MM.1S (cell line): Measurements from ENCODE around the gene COL3A1.

Experiments used
- DNase-seq: peaks from one replicate; pipeline ENCODE4 v3.0.0-alpha.2; 2015
- H2AFZ ChIP-seq: fragments of 300-600 bp; sonication (generic); 2 replicates; pipeline ENCODE4 v1.6.0; 2016; ENCODE audit warnings: antibody characterized with exemption, low read length
- H3F3A ChIP-seq: fragments of 300-600 bp; sonication (generic); 2 replicates; pipeline ENCODE4 v1.6.1; 2016; ENCODE audit warnings: mild to moderate bottlenecking, antibody characterized with exemption, low read length, moderate library complexity, mixed read lengths; ENCODE audit not compliant: insufficient read depth
- H3K27ac ChIP-seq: fragments of 300-600 bp; sonication (generic); 2 replicates; pipeline ENCODE4 v1.5.1; 2016; ENCODE audit warnings: mild to moderate bottlenecking, low read length
- H3K27me3 ChIP-seq: fragments of 300-600 bp; sonication (generic); replicated peaks from 2 replicates; pipeline ENCODE4 v1.6.0; 2016; ENCODE audit warnings: low read length; ENCODE audit not compliant: insufficient read depth
- H3K36me3 ChIP-seq: fragments of 300-600 bp; sonication (generic); replicated peaks from 2 replicates; pipeline ENCODE4 v1.6.1; 2016; ENCODE audit warnings: mild to moderate bottlenecking, low read length, mixed read lengths; ENCODE audit not compliant: insufficient read depth
- H3K4me1 ChIP-seq: fragments of 300-600 bp; sonication (generic); 2 replicates; pipeline ENCODE4 v1.6.1; 2016; ENCODE audit warnings: low read length, mixed read lengths
- H3K4me2 ChIP-seq: fragments of 300-600 bp; sonication (generic); 2 replicates; pipeline ENCODE4 v1.6.0; 2016; ENCODE audit warnings: low read depth, low read length
- H3K4me3 ChIP-seq: fragments of 300-600 bp; sonication (generic); 2 replicates; pipeline ENCODE4 v1.5.1; 2016; ENCODE audit warnings: low read length, mixed read lengths
- H3K79me2 ChIP-seq: fragments of 300-600 bp; sonication (generic); 2 replicates; pipeline ENCODE4 v1.6.1; 2016; ENCODE audit warnings: mixed run types, low read length, mixed read lengths
- H3K9ac ChIP-seq: fragments of 300-600 bp; sonication (generic); 2 replicates; pipeline ENCODE4 v1.6.1; 2016; ENCODE audit warnings: low read length, mixed read lengths
- H3K9me2 ChIP-seq: fragments of 300-600 bp; sonication (generic); replicated peaks from 2 replicates; pipeline ENCODE4 v1.6.1; 2016; ENCODE audit warnings: mild to moderate bottlenecking, low read length, mixed read lengths; ENCODE audit not compliant: insufficient read depth
- H3K9me3 ChIP-seq: fragments of 300-600 bp; sonication (generic); replicated peaks from 2 replicates; pipeline ENCODE4 v1.6.1; 2016; ENCODE audit warnings: mild to moderate bottlenecking, low read length, mixed read lengths; ENCODE audit not compliant: insufficient read depth
- H4K20me1 ChIP-seq: fragments of 300-600 bp; sonication (generic); 2 replicates; pipeline ENCODE4 v1.6.1; 2016; ENCODE audit warnings: mild to moderate bottlenecking, low read length, moderate library complexity, mixed read lengths; ENCODE audit not compliant: insufficient read depth
- EZH2 ChIP-seq: fragments of 300-600 bp; sonication (generic); optimal IDR thresholded peaks from 2 replicates; pipeline ENCODE3; 2017; ENCODE audit warnings: low read depth, mild to moderate bottlenecking, antibody characterized with exemption, low read length, mixed read lengths
- EZH2phosphoT487 ChIP-seq: fragments of 300-600 bp; sonication (generic); IDR thresholded peaks from 2 replicates; pipeline ENCODE4 v1.6.1; 2018; ENCODE audit warnings: antibody characterized with exemption, low read length
- TF ChIP-seq, protein P1 (sequence below): fragments of 300-600 bp; sonication (generic); IDR thresholded peaks from 2 replicates; pipeline ENCODE4 v1.5.1; 2016; ENCODE audit warnings: antibody characterized with exemption, low read length, mixed read lengths

The COL3A1 gene

DNA sequence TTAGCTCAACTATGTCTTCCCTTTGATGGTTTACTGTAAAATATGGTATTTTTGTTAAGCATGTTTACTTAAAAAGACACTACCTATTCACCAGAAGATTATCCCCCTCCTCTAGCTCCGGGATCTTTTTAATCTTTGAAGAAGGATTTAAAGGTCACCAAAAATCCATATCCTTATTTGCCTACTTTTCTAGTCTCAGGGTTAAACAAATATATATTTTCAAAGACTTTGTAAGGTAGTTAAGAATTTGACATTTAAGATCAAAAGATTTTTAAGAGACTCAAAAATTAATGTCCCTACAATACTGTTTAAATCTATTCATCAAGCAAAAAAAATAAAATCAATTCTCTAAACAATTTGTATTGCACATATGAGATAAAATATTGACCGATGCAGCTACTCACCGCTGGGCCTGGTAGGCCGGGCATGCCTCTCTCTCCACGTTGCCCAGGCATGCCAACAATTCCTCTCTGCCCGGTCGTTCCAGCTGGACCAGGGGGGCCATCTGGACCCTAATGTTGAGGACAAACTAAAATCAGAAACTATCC lies 76.1 kb downstream of the COL3A1 start:
- Histone ChIP-seq H3K79me2 (no peaks in the 10 kb centered on the region), H3K9ac (no peak overlapping the region), H2AFZ (no peak overlapping the region), H3K4me1 (no peaks in the 10 kb centered on the region), H3K9me3 (no peaks in the 10 kb centered on the region), H3K36me3 (no peaks in the 10 kb centered on the region), H3K27ac (no peak overlapping the region), H3F3A (no peaks in the 10 kb centered on the region), H3K9me2 (no peaks in the 10 kb centered on the region), H3K4me3 (no peak overlapping the region), H3K4me2 (no peak overlapping the region), H4K20me1 (no peaks in the 10 kb centered on the region), H3K27me3 (no peaks in the 10 kb centered on the region)
- no peak for DNase-seq
- TF ChIP-seq EZH2phosphoT487 (no peak), EZH2 (no peak)
- TF ChIP-seq, protein P1, sequence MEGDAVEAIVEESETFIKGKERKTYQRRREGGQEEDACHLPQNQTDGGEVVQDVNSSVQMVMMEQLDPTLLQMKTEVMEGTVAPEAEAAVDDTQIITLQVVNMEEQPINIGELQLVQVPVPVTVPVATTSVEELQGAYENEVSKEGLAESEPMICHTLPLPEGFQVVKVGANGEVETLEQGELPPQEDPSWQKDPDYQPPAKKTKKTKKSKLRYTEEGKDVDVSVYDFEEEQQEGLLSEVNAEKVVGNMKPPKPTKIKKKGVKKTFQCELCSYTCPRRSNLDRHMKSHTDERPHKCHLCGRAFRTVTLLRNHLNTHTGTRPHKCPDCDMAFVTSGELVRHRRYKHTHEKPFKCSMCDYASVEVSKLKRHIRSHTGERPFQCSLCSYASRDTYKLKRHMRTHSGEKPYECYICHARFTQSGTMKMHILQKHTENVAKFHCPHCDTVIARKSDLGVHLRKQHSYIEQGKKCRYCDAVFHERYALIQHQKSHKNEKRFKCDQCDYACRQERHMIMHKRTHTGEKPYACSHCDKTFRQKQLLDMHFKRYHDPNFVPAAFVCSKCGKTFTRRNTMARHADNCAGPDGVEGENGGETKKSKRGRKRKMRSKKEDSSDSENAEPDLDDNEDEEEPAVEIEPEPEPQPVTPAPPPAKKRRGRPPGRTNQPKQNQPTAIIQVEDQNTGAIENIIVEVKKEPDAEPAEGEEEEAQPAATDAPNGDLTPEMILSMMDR, result no peak

DNA sequence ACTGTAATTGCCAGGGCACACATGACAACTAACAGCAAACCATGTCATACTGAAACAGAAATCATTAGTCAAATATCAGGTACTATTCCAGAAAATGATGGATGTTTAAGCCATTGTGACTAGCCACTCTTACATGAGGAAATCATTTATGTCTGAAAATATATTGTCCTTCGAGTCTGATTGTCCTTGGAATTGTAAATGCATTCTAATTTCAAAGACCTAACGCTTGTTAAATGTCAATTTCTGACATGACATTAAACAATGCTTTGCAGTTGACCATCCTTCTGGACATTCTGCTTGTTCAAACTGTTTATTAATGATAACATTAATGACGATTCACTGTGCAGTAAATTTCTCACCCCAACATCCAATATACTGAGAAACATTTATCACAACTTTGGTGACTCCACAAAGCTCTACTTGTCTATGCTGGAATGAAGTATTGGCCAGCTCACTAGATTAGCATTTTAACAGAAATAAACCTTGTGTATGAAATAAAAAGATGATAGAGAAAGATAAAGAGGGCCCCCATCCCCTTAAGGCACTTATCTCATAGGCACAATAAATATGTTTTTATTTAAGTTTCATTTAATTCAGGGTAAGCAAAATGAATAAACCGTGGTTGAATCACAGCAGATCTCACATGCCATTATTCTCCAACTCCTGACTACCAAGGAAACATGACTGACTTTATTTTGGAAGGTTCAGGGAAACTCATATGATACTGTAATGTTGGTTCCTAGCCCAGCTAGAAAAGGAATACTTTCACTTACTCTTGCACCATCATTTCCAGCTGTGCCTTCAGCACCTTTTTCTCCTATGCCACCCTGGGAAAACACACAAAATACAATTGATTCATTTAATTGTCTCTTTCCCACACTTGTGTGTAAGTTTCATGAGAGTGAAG lies 82.3 kb downstream of the COL3A1 start:
- TF ChIP-seq, protein P1, result no peak
- TF ChIP-seq EZH2phosphoT487, result no peak
- no peak for TF ChIP-seq EZH2
- H3K27ac ChIP-seq, result no peak overlapping the region
- no peaks in the 10 kb centered on the region for H3F3A ChIP-seq

DNA sequence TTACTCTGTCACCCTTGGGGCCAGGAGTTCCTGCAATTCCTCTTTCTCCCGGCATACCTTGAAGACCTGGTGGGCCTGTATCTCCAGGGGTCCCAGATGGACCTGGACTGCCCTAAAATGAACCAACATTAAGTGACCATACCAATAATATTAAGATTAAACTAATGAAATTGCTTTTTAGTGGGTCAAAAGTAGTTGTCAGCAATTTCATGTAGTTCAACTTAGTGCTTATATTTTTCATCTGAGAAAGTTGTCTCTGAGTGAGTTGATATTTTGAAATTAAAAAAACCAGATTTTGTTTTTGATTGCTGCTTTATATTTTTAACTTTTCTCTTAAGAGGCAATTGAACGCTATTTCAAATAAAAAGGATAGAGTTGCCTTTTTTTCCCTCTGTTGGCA lies 83.1 kb downstream of the COL3A1 start:
- Histone ChIP-seq H3K79me2 (no peaks in the 10 kb centered on the region), H3K27ac (no peak overlapping the region), H3K9me3 (no peaks in the 10 kb centered on the region), H3K9me2 (no peaks in the 10 kb centered on the region), H3K4me3 (no peak overlapping the region), H3K4me2 (no peak overlapping the region), H3K9ac (no peak overlapping the region), H3K27me3 (no peaks in the 10 kb centered on the region), H2AFZ (no peak overlapping the region), H3F3A (no peaks in the 10 kb centered on the region), H3K4me1 (no peaks in the 10 kb centered on the region), H4K20me1 (no peaks in the 10 kb centered on the region), H3K36me3 (no peaks in the 10 kb centered on the region)
- TF ChIP-seq, protein P1, result no peak
- TF ChIP-seq EZH2phosphoT487 (no peak), EZH2 (no peak)
- no peak for DNase-seq

More for the DNA sequence above, 82.3 kb downstream of the COL3A1 start:
- Histone ChIP-seq H3K9ac (no peak overlapping the region), H3K79me2 (no peaks in the 10 kb centered on the region), H3K4me1 (no peaks in the 10 kb centered on the region), H4K20me1 (no peaks in the 10 kb centered on the region), H3K27me3 (no peaks in the 10 kb centered on the region), H3K36me3 (no peaks in the 10 kb centered on the region), H3K9me3 (no peaks in the 10 kb centered on the region), H3K9me2 (no peaks in the 10 kb centered on the region), H3K4me2 (no peak overlapping the region), H2AFZ (no peak overlapping the region), H3K4me3 (no peak overlapping the region)
- no peak for DNase-seq
